Neural progenitor cell (in vitro differentiated cells): ENCODE measurements around the gene PYGM.

Experiments
- CTCF ChIP-seq: fragments of 200-600 bp; sonication (generic); IDR thresholded peaks from 2 replicates; pipeline ENCODE4 v1.5.1; 2017; ENCODE audit warnings: antibody characterized with exemption, mild to moderate bottlenecking
- EZH2 ChIP-seq: fragments of 200-600 bp; sonication (generic); IDR thresholded peaks from 2 replicates; pipeline ENCODE4 v1.6.1; 2017; ENCODE audit warnings: antibody characterized with exemption, mild to moderate bottlenecking, moderate library complexity
- EZH2phosphoT487 ChIP-seq: fragments of 200-600 bp; sonication (generic); IDR thresholded peaks from 2 replicates; pipeline ENCODE4 v1.6.1; 2017; ENCODE audit warnings: antibody characterized with exemption

DNA sequence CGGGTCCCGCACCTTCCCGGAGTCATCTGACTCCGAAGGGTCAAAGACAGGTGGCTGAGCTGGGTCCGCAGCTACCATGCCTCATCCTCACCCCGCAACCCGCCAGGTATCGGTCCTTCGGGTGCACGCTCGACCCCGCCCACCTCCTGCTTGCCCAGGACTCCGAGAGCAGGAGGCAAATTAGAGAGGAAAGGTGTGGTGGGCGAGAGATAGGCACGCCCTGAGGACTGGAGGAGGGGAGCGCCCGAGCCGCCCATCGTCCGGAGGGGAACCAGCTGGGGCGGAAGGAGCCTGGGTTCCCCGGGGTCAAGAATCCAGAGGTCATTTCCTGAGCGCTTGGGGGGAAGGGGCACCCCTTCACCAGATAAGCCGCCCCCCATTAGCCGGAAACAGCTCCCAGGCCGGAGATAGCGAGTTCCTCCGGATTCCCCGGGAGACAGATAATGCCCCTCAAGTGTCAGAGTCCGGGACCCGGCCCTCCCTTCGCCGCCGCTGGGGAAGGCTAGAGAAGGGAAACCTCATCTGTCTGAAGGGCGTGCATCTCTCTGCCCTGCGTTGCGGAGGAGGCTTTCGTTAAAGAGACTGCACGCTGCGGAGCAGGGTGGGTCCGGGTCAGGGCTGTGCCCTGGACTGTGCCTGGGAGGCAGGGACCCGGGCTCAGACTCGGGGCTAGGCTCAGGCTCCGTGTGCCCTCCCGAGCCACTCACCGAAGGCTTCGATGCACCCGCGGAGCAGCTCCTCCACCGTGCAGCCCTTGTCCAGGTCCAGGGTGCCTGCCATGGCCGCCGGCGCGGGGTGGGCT is 17.5 kb downstream of the PYGM start:
- TF ChIP-seq CTCF (no peak), EZH2 (peak; percentile 61), EZH2phosphoT487 (peak; percentile 91)
